Iris pigment epithelial cell (primary cell): ENCODE results near the gene FAM111B.
"Not testable (repeated sequence)": the region's sequence is repeated elsewhere in the genome, so short reads cannot be mapped to it uniquely, and the experiment has no call there.

Experiments
- DNase-seq: peaks from one replicate; pipeline ENCODE4 v3.0.0-alpha.2; 2011; ENCODE audit warnings: low read depth

The FAM111B gene, protein sequence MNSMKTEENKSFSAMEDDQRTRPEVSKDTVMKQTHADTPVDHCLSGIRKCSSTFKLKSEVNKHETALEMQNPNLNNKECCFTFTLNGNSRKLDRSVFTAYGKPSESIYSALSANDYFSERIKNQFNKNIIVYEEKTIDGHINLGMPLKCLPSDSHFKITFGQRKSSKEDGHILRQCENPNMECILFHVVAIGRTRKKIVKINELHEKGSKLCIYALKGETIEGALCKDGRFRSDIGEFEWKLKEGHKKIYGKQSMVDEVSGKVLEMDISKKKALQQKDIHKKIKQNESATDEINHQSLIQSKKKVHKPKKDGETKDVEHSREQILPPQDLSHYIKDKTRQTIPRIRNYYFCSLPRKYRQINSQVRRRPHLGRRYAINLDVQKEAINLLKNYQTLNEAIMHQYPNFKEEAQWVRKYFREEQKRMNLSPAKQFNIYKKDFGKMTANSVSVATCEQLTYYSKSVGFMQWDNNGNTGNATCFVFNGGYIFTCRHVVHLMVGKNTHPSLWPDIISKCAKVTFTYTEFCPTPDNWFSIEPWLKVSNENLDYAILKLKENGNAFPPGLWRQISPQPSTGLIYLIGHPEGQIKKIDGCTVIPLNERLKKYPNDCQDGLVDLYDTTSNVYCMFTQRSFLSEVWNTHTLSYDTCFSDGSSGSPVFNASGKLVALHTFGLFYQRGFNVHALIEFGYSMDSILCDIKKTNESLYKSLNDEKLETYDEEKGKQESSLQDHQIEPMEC

GRCh38 chr11:59106363-59107336 lies at the start of gene FAM111B:
Gene FAM111B (plus strand): TSS chr11:59107237. CDS start chr11:59109626, 2,389 bp downstream.
- peak; percentile 95 for DNase-seq

DNA sequence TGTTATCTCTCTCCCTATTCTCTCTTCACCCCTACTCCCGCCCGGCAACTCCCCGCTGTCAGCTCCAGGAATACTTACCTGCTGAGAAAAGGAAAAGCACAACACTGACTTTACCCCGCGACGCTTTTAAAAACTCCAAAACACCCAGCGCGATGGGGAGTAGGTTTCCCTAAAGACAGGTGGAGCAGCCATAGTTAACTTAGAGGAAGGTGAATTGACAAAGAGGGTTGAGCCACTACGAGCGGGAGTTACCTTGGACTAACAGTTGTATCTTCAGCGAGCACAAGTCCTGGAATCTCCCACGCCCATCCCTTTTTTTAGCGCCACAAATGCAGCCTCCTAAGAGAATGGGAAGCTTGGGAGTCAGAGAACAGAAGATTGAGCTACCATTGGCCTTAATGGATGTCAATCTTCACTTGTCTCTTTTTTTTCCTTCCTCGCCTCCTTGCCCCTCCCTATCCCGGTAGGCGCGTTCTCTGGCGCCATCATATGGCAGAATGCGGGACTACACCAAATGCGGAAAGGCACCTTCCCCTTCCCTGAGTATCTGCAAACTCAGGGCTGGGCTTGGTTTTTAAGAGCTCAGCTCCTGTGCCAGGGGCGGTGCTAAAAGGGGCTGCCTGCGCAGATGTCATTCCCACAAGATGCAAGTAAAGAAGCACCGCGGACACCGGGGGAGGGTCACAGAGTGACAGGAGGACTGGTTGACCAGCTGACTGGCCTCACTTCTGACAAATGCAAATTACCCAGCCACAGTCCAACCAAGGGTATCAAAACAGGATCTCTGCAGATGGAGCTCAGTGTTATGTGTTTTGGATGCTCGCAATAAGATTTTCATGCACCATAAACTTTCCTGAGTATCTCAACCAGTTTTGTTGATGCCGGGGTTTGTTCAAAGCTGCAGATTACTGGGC lies 48.7 kb upstream of the FAM111B start:
- peak; percentile 91 for DNase-seq

- DNase-seq = not testable (repeated sequence)
Observed at GRCh38 chr11:59060096-59060495, 46.9 kb upstream of the FAM111B start.

DNA sequence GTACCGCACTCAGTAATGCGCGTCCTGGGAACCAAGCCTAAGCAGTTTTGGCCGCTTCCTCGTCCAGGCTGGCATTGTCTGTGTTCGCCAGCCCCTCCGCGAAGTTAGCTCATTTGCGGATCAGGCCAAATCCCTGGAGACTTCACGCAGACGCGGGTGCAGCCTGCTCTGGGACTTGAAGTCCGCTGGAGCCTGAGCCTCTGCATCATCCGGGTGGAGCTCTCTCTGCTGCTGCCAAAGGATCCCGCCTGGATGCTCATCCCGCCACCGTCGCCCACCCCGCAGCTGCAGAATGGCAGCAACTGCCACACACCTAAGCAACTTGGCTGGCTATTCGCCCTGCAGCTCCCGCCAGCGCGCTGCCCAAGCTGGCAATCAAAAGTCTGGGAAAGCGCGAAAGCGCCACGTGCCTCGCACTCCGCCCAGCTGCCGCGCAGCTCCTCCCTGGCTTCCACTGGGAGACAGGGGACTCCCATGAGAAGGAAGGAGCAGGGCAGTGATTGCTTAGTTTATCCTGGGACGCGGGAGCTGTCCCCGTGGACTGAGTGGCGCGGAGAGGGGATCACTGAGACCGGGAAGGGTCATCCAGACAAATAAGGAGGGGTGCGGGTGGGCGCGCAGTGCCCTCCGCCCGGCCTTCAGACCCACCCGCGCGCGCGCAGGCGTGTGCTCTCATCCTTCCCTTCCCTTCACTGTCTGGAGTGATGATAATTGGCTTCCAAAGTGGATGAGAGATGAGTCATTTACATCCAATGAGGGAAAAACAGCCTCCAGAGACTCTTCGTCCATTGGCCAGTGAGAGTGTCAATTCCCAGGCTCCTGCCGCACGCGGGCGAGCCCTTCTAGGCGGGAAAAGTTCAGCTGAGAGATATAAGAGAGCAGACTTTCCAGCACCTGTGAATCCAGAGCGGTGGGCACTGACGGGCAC lies 44.2 kb upstream of the FAM111B start:
- no peak for DNase-seq

DNA sequence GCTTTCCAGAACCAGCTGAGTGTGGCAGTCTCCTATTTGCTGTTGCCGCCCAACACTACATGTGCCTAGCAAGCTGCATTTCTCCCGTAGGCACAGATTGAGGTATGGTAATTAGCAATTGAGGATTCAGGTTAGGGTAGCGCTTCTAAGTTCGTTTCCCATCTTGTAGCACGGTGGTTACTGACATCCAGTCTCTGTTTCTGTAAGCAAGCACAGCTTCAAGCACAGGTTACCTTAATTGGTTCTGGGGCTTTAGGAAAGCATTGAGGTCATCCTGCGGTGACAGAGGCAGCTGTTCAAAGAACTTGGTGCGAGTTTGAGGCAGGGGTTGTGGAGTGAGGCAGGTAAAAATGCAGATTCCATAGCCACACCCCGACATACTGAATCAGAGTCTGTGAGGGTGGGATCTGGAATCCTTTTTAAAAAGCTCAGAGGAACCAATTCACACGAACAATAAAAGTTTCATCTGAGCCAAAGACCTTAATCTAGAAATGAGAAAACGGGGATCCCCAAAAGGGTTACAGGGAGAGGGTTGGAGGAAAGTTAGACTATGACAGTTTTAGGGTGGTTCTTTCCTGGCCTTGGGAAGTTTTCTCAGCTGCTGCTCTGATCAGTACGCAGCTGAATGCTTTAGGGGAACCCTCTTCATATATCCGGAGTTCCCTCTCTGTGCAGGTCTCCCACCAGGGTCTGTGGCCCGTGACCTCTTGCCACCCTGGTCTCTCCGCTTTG lies 42.9 kb upstream of the FAM111B start:
- DNase-seq = not testable (repeated sequence)

GRCh38 chr11:59069087-59069486 lies 38.0 kb upstream of the FAM111B start:
- no peak for DNase-seq

DNA sequence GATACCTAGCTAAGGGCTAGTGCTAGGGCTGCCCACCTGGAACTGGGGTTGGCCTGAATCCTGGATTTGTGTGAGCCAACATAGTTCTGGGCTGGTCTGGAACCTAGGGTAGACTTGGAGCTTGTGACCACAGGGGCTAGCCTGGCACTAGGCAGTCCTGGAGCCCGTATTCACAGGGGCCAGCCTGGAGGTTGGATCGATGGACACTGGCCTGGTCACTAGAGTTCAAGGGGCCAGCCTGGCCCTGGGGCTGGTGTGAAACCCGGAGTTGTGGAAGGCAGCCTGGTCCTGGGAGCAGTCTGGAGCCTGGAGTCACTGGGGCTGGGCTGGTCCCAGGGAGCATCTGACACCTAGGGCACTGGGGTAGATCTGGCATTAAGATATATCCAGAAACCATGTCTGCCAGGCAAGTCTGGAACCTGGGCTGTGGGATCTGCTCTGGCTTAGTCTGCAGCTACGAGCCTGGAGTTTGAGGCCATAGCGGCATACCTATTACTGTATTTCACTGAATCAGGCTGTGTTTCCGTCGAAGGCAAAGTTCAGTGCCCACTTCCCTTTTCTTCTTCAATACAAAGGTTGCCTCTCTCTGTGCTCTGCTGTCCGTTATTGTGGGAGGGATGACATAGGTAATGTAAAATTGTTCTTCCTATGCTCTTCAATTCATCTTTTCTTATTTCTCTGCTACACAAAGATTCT lies 30.0 kb upstream of the FAM111B start:
- DNase-seq = no peak

DNA sequence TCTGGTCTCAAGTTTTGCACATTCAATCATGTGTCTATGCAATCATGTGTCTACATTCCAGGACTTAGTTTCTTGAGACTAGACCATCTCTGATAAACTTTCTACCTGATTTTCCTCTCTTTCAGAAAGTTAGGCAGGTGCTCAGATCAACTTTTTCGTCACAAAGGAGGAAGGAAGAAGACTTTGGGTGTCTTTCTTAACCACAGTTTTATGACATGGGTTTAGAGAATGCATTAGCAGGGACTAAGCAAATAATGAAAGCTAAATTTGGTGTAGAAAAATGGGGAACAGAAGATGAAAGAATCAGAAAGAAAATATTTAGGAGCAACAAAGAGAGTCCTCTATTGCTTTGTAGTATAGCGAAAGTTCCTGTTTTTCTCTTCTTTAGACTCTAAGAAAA lies 28.6 kb upstream of the FAM111B start:
- no peak for DNase-seq

DNA sequence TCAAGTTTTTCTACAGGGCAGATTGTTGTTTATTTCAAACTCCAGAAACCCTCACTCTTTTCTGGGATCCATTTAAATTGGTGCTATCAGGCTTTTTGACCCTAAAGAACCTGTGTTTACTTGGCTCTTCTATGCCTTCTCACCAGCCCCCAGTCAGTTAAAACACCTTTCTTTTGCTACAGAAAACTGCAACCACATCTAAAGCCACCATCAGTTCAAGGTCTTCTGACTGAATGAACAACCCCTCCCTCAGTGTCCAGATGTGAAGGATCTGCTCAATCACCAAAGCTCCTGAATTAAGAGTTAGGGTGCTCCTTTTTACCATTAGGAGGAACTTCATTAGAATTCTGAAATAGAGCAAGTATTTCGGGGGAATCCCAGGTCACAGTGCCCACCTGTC lies 28.0 kb upstream of the FAM111B start:
- no peak for DNase-seq

DNA sequence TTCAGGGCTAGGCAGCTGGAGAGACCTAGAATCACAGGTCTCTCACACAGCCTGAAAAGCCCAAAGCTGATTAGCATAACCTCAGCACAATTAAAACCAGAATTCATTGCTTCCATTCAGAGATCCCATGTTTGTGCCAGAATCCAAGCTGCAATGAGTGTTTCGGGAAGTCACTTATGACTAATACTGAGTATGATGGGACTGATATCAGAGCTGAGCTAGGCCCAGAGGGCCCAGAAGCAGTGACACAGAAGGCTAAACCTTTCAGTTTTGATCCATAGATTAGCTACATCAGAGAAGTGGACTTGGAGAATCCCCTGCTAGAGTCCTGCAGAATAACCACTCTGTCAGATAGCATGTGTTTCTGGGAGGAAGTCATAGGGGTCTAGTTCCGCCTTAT lies 26.6 kb upstream of the FAM111B start:
- not testable (repeated sequence) for DNase-seq

- DNase-seq = not testable (repeated sequence)
Observed at GRCh38 chr11:59081430-59082020, 25.5 kb upstream of the FAM111B start.

GRCh38 chr11:59086007-59086406 lies 21.0 kb upstream of the FAM111B start, which contains the start of gene GLYATL1B:
Gene GLYATL1B (plus strand): TSS chr11:59086307. CDS start chr11:59086307, 0 bp downstream.
- not testable (repeated sequence) for DNase-seq

DNA sequence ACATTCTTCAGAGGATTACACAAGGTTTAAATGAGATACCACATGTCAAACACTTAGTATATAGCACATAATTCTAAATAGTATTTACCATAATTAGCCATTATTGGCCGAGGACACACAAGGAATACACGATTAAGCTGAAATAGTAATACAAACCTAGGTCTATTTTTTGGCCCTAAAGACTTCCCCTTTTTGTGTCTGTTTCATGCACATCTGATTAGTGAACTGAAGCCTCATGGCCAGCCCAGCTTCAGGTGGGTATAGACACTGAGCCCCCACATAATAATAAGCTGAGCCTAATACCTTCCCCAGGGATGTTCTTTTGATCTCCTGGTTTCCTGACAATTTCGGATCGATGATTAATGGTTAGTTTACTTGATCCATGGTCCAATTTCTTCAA lies 18.9 kb upstream of the FAM111B start:
- no peak for DNase-seq

DNA sequence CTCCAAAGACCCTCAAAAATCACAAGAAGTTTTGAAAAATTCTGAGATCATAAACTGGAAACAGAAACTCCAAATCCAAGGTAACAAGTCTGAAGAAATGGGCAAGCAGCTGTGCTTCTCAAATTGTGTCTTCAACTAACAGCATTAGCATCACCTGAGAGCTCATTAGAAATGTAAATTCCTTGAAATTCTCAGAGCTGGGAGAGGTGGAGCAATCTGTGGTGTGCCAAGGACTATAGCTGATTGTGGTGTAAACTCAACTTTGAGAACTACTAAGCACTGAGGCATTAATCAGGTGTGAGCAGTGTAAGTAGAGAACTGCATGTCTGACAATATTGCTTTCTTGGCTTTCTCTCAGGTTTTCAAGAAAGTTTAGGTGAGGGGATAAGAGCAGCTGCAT lies 13.5 kb upstream of the FAM111B start:
- DNase-seq = not testable (repeated sequence)

DNA sequence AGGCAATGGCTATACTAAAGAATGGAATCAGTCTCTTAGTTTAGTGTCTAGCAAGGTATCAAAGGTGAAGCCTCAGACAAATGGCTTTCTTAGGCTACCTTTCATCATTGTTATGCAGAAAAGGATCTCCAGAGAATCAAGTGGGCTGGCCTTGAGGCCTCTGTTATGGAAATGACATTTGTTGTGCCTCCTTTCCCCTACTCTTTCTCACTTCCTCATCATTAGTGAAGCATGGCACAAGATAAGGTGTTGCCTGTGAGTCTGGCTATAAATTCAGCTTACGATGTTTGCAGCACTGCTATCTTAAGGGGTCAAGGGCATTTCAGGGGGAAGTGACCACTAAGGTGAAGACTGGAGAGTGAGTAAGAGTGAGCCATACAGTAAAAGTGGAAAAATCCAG lies 11.8 kb upstream of the FAM111B start:
- not testable (repeated sequence) for DNase-seq

- not testable (repeated sequence) for DNase-seq
Observed at GRCh38 chr11:59095972-59096575, 11.0 kb upstream of the FAM111B start.

GRCh38 chr11:59097113-59097708 lies 9.8 kb upstream of the FAM111B start:
- peak; percentile 69 for DNase-seq
